Measurements from ENCODE around the gene TRIM17. TPM values are rescaled to one million over a fixed set of nuclear protein-coding genes. Genes with fewer than 3 reads are reported as not detected.

TRIM17 gene
- total RNA-seq, 1 donor from 2014 or later: 9.4 TPM

- peak overlapping the region; percentile 26 for H3K27ac Mint-ChIP-seq
- H3K27me3 Mint-ChIP-seq: no peaks in the 10 kb centered on the region
- peaks cover 17% of the 10 kb centered on the region for H3K4me1 Mint-ChIP-seq (ENCODE audit: unreplicated experiment)
- DNase-seq (ENCODE audit: extremely low spot score, unreplicated experiment): no peak
- no peaks in the 10 kb centered on the region for H3K36me3 Mint-ChIP-seq
- no peak for TF ChIP-seq CTCF (conservative IDR thresholded peaks at IDR 0.05)
- H3K4me3 Mint-ChIP-seq: peak overlapping the region; percentile 52
- H3K9me3 Mint-ChIP-seq: no peaks in the 10 kb centered on the region
Measured at GRCh38 chr1:228408869-228409805, 7.5 kb downstream of the TRIM17 start.

- H3K27ac Mint-ChIP-seq: peak overlapping the region; percentile 55
- no peak for DNase-seq (ENCODE audit: extremely low spot score, unreplicated experiment)
- H3K9me3 Mint-ChIP-seq: no peaks in the 10 kb centered on the region
- H3K4me1 Mint-ChIP-seq (ENCODE audit: unreplicated experiment): peaks cover 20% of the 10 kb centered on the region
- H3K27me3 Mint-ChIP-seq: no peaks in the 10 kb centered on the region
- TF ChIP-seq CTCF (conservative IDR thresholded peaks at IDR 0.05): no peak
- peak overlapping the region; percentile 94 for H3K4me3 Mint-ChIP-seq
- no peaks in the 10 kb centered on the region for H3K36me3 Mint-ChIP-seq
Measured at GRCh38 chr1:228408041-228408868, 8.4 kb downstream of the TRIM17 start.

- no peak for TF ChIP-seq CTCF (conservative IDR thresholded peaks at IDR 0.05)
- no peak for DNase-seq (ENCODE audit: extremely low spot score, unreplicated experiment)
- peak overlapping the region; percentile 94 for H3K4me3 Mint-ChIP-seq
- H3K27me3 Mint-ChIP-seq: no peaks in the 10 kb centered on the region
- peak overlapping the region; percentile 55 for H3K27ac Mint-ChIP-seq
- no peaks in the 10 kb centered on the region for H3K9me3 Mint-ChIP-seq
- peaks cover 19% of the 10 kb centered on the region for H3K4me1 Mint-ChIP-seq (ENCODE audit: unreplicated experiment)
- H3K36me3 Mint-ChIP-seq: no peaks in the 10 kb centered on the region
Measured at GRCh38 chr1:228407106-228408040, 9.3 kb downstream of the TRIM17 start.

- TF ChIP-seq CTCF (conservative IDR thresholded peaks at IDR 0.05): no peak
- H3K9me3 Mint-ChIP-seq: no peaks in the 10 kb centered on the region
- peak overlapping the region; percentile 94 for H3K4me3 Mint-ChIP-seq
- DNase-seq (ENCODE audit: extremely low spot score, unreplicated experiment): no peak
- H3K27me3 Mint-ChIP-seq: no peaks in the 10 kb centered on the region
- peak overlapping the region; percentile 86 for H3K27ac Mint-ChIP-seq
- no peaks in the 10 kb centered on the region for H3K36me3 Mint-ChIP-seq
- H3K4me1 Mint-ChIP-seq (ENCODE audit: unreplicated experiment): peaks cover 23% of the 10 kb centered on the region
Measured at GRCh38 chr1:228405979-228406228, 10.8 kb downstream of the TRIM17 start.

Data from type B pancreatic cell (in vitro differentiated cells).